Stomach (tissue), 4 donors: ENCODE data around the gene NGB.

Experiments
- POLR2AphosphoS5 ChIP-seq, 3 donors: sonication (generic); formaldehyde crosslinking; IDR thresholded peaks; one replicate each; pipeline ENCODE4 v1.6.1; 2016; ENCODE audit warnings: antibody characterized with exemption in 3 of 3
- TF ChIP-seq, protein P1 (sequence below), 7 experiments: fragments of 450-650 bp in 4 of 7; fragments of 200-600 bp in 3 of 7; sonication (generic) in 3 of 7; IDR thresholded peaks; one replicate each; pipeline ENCODE4 v1.5.1; 2016 to 2019; ENCODE audit warnings: antibody characterized with exemption in 7 of 7, control low read depth in 2 of 7, mild to moderate bottlenecking in 1 of 7

DNA sequence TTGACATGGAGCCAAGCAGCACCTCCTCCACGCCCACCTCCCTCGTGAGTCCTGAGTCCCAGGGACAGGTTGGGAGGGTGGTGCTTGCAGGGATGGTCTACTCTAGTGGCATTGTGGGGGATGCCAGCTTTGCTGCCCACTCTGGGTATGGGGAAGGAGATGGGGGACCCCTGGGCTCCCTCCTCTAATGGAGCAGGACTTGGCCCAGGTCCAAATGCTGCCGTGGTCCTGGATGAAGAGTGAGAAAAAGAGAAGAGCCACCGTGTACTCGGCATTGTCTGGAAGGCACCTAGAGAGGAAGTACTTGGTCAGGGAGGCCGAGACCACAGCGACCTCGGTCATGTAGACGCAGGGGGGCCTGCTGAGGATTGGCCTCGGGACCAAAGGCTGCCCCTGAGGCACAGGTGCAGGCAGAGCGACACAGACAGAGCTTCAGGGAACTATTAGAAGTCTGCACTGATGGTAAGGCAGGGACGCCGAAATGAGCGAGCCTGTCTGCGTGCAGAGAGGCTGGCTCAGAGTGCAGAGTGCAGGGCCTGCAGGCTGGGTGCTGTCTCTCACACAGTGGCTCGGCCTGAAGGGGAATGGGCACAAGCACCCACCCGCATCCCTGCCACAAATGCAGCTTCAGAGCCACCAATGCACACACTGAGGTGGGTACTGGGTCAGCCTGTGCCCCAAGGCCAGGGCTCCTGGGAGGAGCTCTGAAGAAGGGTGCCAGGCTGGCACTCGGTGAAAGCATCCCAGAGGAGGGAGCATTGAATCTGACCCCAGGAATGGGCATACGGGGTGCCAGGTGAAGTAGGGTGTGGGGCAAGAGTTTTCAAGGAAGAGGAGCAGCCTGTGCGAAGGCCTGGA, 17.4 kb downstream of the NGB start:
- TF ChIP-seq, protein P1, sequence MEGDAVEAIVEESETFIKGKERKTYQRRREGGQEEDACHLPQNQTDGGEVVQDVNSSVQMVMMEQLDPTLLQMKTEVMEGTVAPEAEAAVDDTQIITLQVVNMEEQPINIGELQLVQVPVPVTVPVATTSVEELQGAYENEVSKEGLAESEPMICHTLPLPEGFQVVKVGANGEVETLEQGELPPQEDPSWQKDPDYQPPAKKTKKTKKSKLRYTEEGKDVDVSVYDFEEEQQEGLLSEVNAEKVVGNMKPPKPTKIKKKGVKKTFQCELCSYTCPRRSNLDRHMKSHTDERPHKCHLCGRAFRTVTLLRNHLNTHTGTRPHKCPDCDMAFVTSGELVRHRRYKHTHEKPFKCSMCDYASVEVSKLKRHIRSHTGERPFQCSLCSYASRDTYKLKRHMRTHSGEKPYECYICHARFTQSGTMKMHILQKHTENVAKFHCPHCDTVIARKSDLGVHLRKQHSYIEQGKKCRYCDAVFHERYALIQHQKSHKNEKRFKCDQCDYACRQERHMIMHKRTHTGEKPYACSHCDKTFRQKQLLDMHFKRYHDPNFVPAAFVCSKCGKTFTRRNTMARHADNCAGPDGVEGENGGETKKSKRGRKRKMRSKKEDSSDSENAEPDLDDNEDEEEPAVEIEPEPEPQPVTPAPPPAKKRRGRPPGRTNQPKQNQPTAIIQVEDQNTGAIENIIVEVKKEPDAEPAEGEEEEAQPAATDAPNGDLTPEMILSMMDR (IDR thresholded peaks at IDR 0.05) = no peak
- TF ChIP-seq POLR2AphosphoS5 (IDR thresholded peaks at IDR 0.05) = no peak
